A549 (cell line): ENCODE results near the gene MGAT5. TPM values are rescaled to one million over a fixed set of nuclear protein-coding genes. Genes with fewer than 3 reads are reported as not detected.

ENCODE experiments used
- ATAC-seq, 2 experiments: fragments of 200-7000 bp in 1 of 2; fragments of >200 bp in 1 of 2; cut with Nextera tagmentation in 1 of 2; cut with Tn5 transposase in 1 of 2; 3 replicates each; pipeline versions ENCODE4 v1.8.0 to v1.9.1; 2018 to 2020; ENCODE audit warnings: mild to moderate bottlenecking in 1 of 2, moderate library complexity in 1 of 2
- CTCF ChIA-PET: fragments of 300-600 bp; sonication (Branson Sonifier 250); formaldehyde crosslinking; extraction: SDS; loops from one replicate; lab custom pipeline; 2021; ENCODE audit warnings: antibody characterized with exemption, inconsistent platforms; lab: Yijun Ruan, JAX
- POLR2A ChIA-PET: fragments of 350-600 bp; formaldehyde crosslinking; extraction: SDS; loops from one replicate; lab custom pipeline; 2021; ENCODE audit warnings: antibody characterized with exemption, inconsistent platforms; lab: Yijun Ruan, JAX
- DNase-seq, 2 experiments: peaks; one replicate each; pipeline versions ENCODE4 v3.0.0 to v3.0.0-alpha.2; 2011 to 2016; ENCODE audit warnings: low read depth in 1 of 2, low spot score in 1 of 2
- FAIRE-seq: peaks from 2 replicates; lab custom pipeline; 2011; peaks lifted over from hg19 to GRCh38; lab: Jason Lieb, UNC
- H3K27ac ChIP-seq, 2 experiments: fragments of >200 bp; sonication (Bioruptor Twin); formaldehyde crosslinking; 3 replicates each; pipeline ENCODE4 v1.5.1; 2016 to 2017
- H3K4me1 ChIP-seq: fragments of >200 bp; sonication (Bioruptor Twin); formaldehyde crosslinking; 3 replicates; pipeline ENCODE4 v1.6.1; 2016
- H3K4me2 ChIP-seq: fragments of >200 bp; sonication (Bioruptor Twin); formaldehyde crosslinking; 3 replicates; pipeline ENCODE4 v1.6.1; 2016
- H3K4me3 ChIP-seq: fragments of >200 bp; sonication (Bioruptor Twin); formaldehyde crosslinking; 3 replicates; pipeline ENCODE4 v1.5.1; 2016
- H3K9me3 ChIP-seq: fragments of >200 bp; sonication (Bioruptor Twin); formaldehyde crosslinking; 3 replicates; pipeline ENCODE4 v1.6.1; 2016
- ATOH8 ChIP-seq: fragments of 250-450 bp; sonication (Bioruptor Pico); IDR thresholded peaks from 2 replicates; pipeline ENCODE4 v1.5.0; 2020; ENCODE audit warnings: low read depth, mild to moderate bottlenecking, moderate library complexity
- BCL3 ChIP-seq: fragments of >200 bp; sonication (Bioruptor Twin); formaldehyde crosslinking; IDR thresholded peaks from 3 replicates; pipeline ENCODE4 v1.6.1; 2016
- CHD2 ChIP-seq: fragments of 150-350 bp; IDR thresholded peaks from 2 replicates; pipeline ENCODE4 v1.6.1; 2014; ENCODE audit warnings: low read length; ENCODE audit not compliant: partially characterized antibody
- CTCF ChIP-seq: fragments of >200 bp; sonication (Bioruptor Twin); formaldehyde crosslinking; IDR thresholded peaks from 3 replicates; pipeline ENCODE4 v1.5.1; 2016
- EHMT2 ChIP-seq: fragments of 200-600 bp; sonication (generic); IDR thresholded peaks from 2 replicates; pipeline ENCODE4 v1.6.1; 2016; ENCODE audit warnings: antibody characterized with exemption, low read depth, mild to moderate bottlenecking, moderate library complexity
- EP300 ChIP-seq, 2 experiments: fragments of >200 bp; sonication (Bioruptor Twin); formaldehyde crosslinking; IDR thresholded peaks; 2 replicates in 1 of 2; 3 replicates in 1 of 2; pipeline ENCODE4 v1.6.1; 2016 to 2017
- ESRRA ChIP-seq: fragments of 150-350 bp; IDR thresholded peaks from 2 replicates; pipeline ENCODE4 v1.6.1; 2014; ENCODE audit warnings: mild to moderate bottlenecking, low read length, borderline replicate concordance
- FOSB ChIP-seq: fragments of 250-450 bp; sonication (Bioruptor Pico); IDR thresholded peaks from 2 replicates; pipeline ENCODE4 v1.5.0; 2020; ENCODE audit warnings: mild to moderate bottlenecking, moderate library complexity
- FOXS1 ChIP-seq: fragments of 250-450 bp; sonication (Bioruptor Pico); IDR thresholded peaks from 2 replicates; pipeline ENCODE4 v1.5.0; 2020; ENCODE audit warnings: mild to moderate bottlenecking, moderate library complexity
- HMGXB4 ChIP-seq: fragments of 250-450 bp; sonication (Bioruptor Pico); IDR thresholded peaks from 2 replicates; pipeline ENCODE4 v1.5.0; 2021; ENCODE audit warnings: mild to moderate bottlenecking, moderate library complexity, borderline replicate concordance
- HOXA7 ChIP-seq: fragments of 250-450 bp; sonication (Bioruptor Pico); IDR thresholded peaks from 2 replicates; pipeline ENCODE4 v1.5.0; 2020; ENCODE audit warnings: mild to moderate bottlenecking, moderate library complexity
- JUNB ChIP-seq: fragments of >200 bp; sonication (Bioruptor Twin); formaldehyde crosslinking; IDR thresholded peaks from 2 replicates; pipeline ENCODE4 v1.6.1; 2016
- KDM1A ChIP-seq: fragments of 200-600 bp; sonication (generic); IDR thresholded peaks from 2 replicates; pipeline ENCODE4 v1.6.1; 2016; ENCODE audit warnings: low read depth, mild to moderate bottlenecking
- MAX ChIP-seq: IDR thresholded peaks from 2 replicates; pipeline ENCODE4 v1.6.1; 2012
- RARB ChIP-seq: fragments of 250-450 bp; sonication (Bioruptor Pico); IDR thresholded peaks from 2 replicates; pipeline ENCODE4 v1.8.0; 2021; ENCODE audit warnings: mild to moderate bottlenecking, moderate library complexity
- RCOR1 ChIP-seq: fragments of 150-350 bp; IDR thresholded peaks from 2 replicates; pipeline ENCODE4 v1.6.1; 2014; ENCODE audit warnings: antibody characterized with exemption, low read length, low read depth
- RFX5 ChIP-seq: fragments of 450-650 bp; IDR thresholded peaks from 2 replicates; pipeline ENCODE4 v1.7.1; 2014; ENCODE audit warnings: antibody characterized with exemption, mild to moderate bottlenecking, moderate library complexity
- SREBF2 ChIP-seq: fragments of 450-650 bp; IDR thresholded peaks from 2 replicates; pipeline ENCODE4 v1.6.1; 2014; ENCODE audit warnings: mild to moderate bottlenecking, moderate library complexity
- TFCP2L1 ChIP-seq: fragments of 250-450 bp; sonication (Bioruptor Pico); IDR thresholded peaks from 2 replicates; pipeline ENCODE4 v1.5.0; 2021; ENCODE audit warnings: mild to moderate bottlenecking
- ZC3H11A ChIP-seq: fragments of 450-650 bp; IDR thresholded peaks from 2 replicates; pipeline ENCODE4 v1.6.1; 2014; ENCODE audit warnings: antibody characterized with exemption, mild to moderate bottlenecking
- ZSCAN20 ChIP-seq: fragments of 250-450 bp; sonication (Bioruptor Pico); IDR thresholded peaks from 2 replicates; pipeline ENCODE4 v1.8.0; 2022; ENCODE audit warnings: mild to moderate bottlenecking, moderate library complexity
- WGBS: methylation state at CpG from one replicate; pipeline ENCODE4 v1.1.6; 2017; ENCODE audit errors: missing lambda C conversion rate; 5-methylcytosine and 5-hydroxymethylcytosine counted together
- polyA plus RNA-seq, 4 experiments: library from polyadenylated mRNA; depleted of rRNA in 3 of 4; stranded (reverse); fragments of >200 nt; fragmentation: RNase III in 1 of 4; extraction: RNeasy Plus Mini Kit Qiagen cat#74134 plus additional on column Dnase treatment in 1 of 4; gene quantifications; 2 replicates in 3 of 4; 3 replicates in 1 of 4; pipeline ENCODE4 v1.2.3, GENCODE V29; 2011 to 2017

Gene MGAT5
- polyA plus RNA-seq, 2 of the 4 experiments (the other 2 are of a cell fraction) = 13.2 to 17.1 TPM

- TF ChIP-seq CTCF (no peak), ZC3H11A (no peak)
Measured at GRCh38 chr2:134314202-134314601, 60.3 kb downstream of the MGAT5 start (continued).

GRCh38 chr2:134314681-134315368 is 61.0 kb downstream of the MGAT5 start:
- no peak for TF ChIP-seq BCL3
- no peak for TF ChIP-seq FOXS1 (CRISPR knock-in tag)
- no peak for TF ChIP-seq KDM1A
- TF ChIP-seq RFX5 = no peak
- no peak for TF ChIP-seq MAX
- TF ChIP-seq EP300 (IDR thresholded peaks at IDR 0.05) = no peak
- TF ChIP-seq ESRRA = no peak
- TF ChIP-seq CHD2 = no peak
- no peak for TF ChIP-seq TFCP2L1
- no peak for TF ChIP-seq ATOH8 (CRISPR knock-in tag)
- no peak for TF ChIP-seq SREBF2
- no peak for TF ChIP-seq HMGXB4 (CRISPR knock-in tag)
- no peak for TF ChIP-seq RARB
- TF ChIP-seq RCOR1 = no peak
- TF ChIP-seq, all 56 proteins: peak for 0
- no peak overlapping the region for H3K4me3 ChIP-seq
- no peaks in the 10 kb centered on the region for H3K4me1 ChIP-seq
- DNase-seq (no peak), FAIRE-seq (no peak), ATAC-seq (no peak)
- WGBS = 75% methylated on average over 5 of the region's 5 CpGs
- CTCF ChIA-PET = no interaction called here
- H3K4me2 ChIP-seq = no peak overlapping the region
- no peaks in the 10 kb centered on the region for H3K9me3 ChIP-seq
- H3K27ac ChIP-seq = no peak overlapping the region
- POLR2A ChIA-PET = no interaction called here

- Histone ChIP-seq H3K9me3 (no peaks in the 10 kb centered on the region), H3K4me3 (no peak overlapping the region), H3K27ac (no peak overlapping the region)
- TF ChIP-seq JUNB (no peak), HMGXB4 (CRISPR knock-in tag) (no peak), EHMT2 (no peak), FOSB (CRISPR knock-in tag) (no peak), ZSCAN20 (CRISPR knock-in tag) (no peak), KDM1A (no peak), HOXA7 (CRISPR knock-in tag) (no peak), ESRRA (no peak), TFCP2L1 (no peak)
- TF ChIP-seq, all 56 proteins: peak for 0
- WGBS = 85% methylated on average over 2 of the region's 2 CpGs
- POLR2A ChIA-PET = no interaction called here
- Histone ChIP-seq H3K4me1 (no peaks in the 10 kb centered on the region), H3K4me2 (no peak overlapping the region)
- no peak for DNase-seq
- no peak for FAIRE-seq
- no peak for ATAC-seq
- CTCF ChIA-PET = no interaction called here
Measured at GRCh38 chr2:134315471-134315870, 61.6 kb downstream of the MGAT5 start.
